Pancreas (tissue), 10 donors: ENCODE data around the gene GNG8. TPM values are rescaled to one million over a fixed set of nuclear protein-coding genes. Genes with fewer than 3 reads are reported as not detected.
A peak's percentile ranks its signal among the peaks of the same experiment; 100 is the strongest.

ENCODE experiments used
- ATAC-seq, 4 donors: fragments of 200-7000 bp; cut with Tn5 transposase; one replicate each; pipeline versions ENCODE4 v1.8.0 to v1.9.1; 2020; ENCODE audit warnings: mild to moderate bottlenecking in 4 of 4, moderate library complexity in 4 of 4
- DNase-seq, 6 donors: peaks; one replicate each; pipeline ENCODE4 v3.0.0-alpha.2; 2020
- FAIRE-seq: peaks from 2 replicates; lab custom pipeline; 2012; peaks lifted over from hg19 to GRCh38; lab: Jason Lieb, UNC
- H3K27ac ChIP-seq, 4 donors: fragments of 200-600 bp; sonication (generic); 1 replicate in 3 of 4; 2 replicates in 1 of 4; pipeline versions ENCODE4 v1.5.0 to v1.8.0; 2020
- H3K27me3 ChIP-seq, 4 donors: fragments of 200-600 bp; one replicate each; pipeline ENCODE4 v1.8.0; 2021
- H3K36me3 ChIP-seq, 3 donors: fragments of 200-600 bp; sonication (generic) in 1 of 3; one replicate each; pipeline versions ENCODE4 v1.5.0 to v1.8.0; 2020 to 2021
- H3K4me1 ChIP-seq, 3 donors: fragments of 200-600 bp; one replicate each; pipeline ENCODE4 v1.8.0; 2021
- H3K4me3 ChIP-seq, 4 donors: fragments of 200-600 bp; sonication (generic) in 2 of 4; one replicate each; pipeline versions ENCODE4 v1.5.0 to v1.8.0; 2020 to 2021
- H3K9me3 ChIP-seq, 4 donors: fragments of 200-600 bp; one replicate each; pipeline ENCODE4 v1.8.0; 2021
- CTCF ChIP-seq, 4 donors: fragments of 200-600 bp; sonication (generic) in 3 of 4; IDR thresholded peaks; one replicate each; pipeline versions ENCODE4 v1.5.0 to v1.8.0; 2021; ENCODE audit warnings: antibody characterized with exemption in 4 of 4
- WGBS, 2 donors: extraction: QIAGEN DNeasy Blood & Tissue Kit; methylation state at CpG; one replicate each; pipeline ENCODE4 v1.1.7; 2013; 5-methylcytosine and 5-hydroxymethylcytosine counted together
- intact Hi-C, 3 donors: fragments of 100-400 bp; cut with DNase I; formaldehyde crosslinking; loops; one replicate each; pipeline versions ENCODE4 v1.11.1 to v1.14.2; 2022
- polyA plus RNA-seq, 2 donors: library from polyadenylated mRNA; stranded (reverse); fragments of 200-250 nt; gene quantifications; one replicate each; pipeline ENCODE4 v1.2.3, GENCODE V29; 2013
- total RNA-seq, 6 donors: library from RNA; stranded (reverse); fragmentation: NEBNext Ultra II Directional in 4 of 6; extraction: Animal tissue kit (Norgen Biotek cat#: 25700) in 4 of 6; gene quantifications; one replicate each; pipeline versions ENCODE4 v1.2.1 to v1.2.4, GENCODE V29; 2021 to 2023
- donor health status: healthy with polysubstance abuse.
- donor health status: DM: no; HTN: no; CAD: no; lungs with moderate emphysema.
- donor health status: DM: no; HTN: no; CAD: no.
- donor health status: control.
- donor health status: control.
- donor health status: Bipolar disorder and iron deficiency.
- donor health status: DM: yes; HTN: yes; CAD: no.
- donor health status: DM: no; HTN: no; CAD: no.
- donor health status: DM: no; HTN: no; CAD: no.
- donor health status: DM: yes; HTN: yes; CAD: no.

GNG8 gene
- total and polyA plus RNA-seq, 8 donors: not detected

- no peaks in the 10 kb centered on the region for H3K9me3 ChIP-seq
- H3K4me3 ChIP-seq: no peak overlapping the region
- TF ChIP-seq CTCF (IDR thresholded peaks at IDR 0.05): no peak
- H3K27ac ChIP-seq: no peak overlapping the region
- H3K27me3 ChIP-seq: no peaks in the 10 kb centered on the region
- peaks cover 0 to 46% (median 27%) of the 10 kb centered on the region in 3 donors for H3K36me3 ChIP-seq
- intact Hi-C loops: no loop called here
- DNase-seq (no peak), ATAC-seq (no peak), FAIRE-seq (no peak)
- peaks cover 7 to 18% (median 14%) of the 10 kb centered on the region in 3 donors for H3K4me1 ChIP-seq
- WGBS, 2 donors: 82 to 86% methylated on average over 12 of the region's 12 CpGs
Measured at GRCh38 chr19:46607448-46607841, 28.6 kb downstream of the GNG8 start.

- ATAC-seq (no peak), FAIRE-seq (no peak), DNase-seq (no peak)
- WGBS, 2 donors: 83 to 85% methylated on average over 12 of the region's 12 CpGs
- TF ChIP-seq CTCF (IDR thresholded peaks at IDR 0.05): no peak
- no peaks in the 10 kb centered on the region for H3K9me3 ChIP-seq
- no peak overlapping the region for H3K4me3 ChIP-seq
- H3K27ac ChIP-seq: no peak overlapping the region
- H3K4me1 ChIP-seq: peaks cover 7 to 18% (median 15%) of the 10 kb centered on the region in 3 donors
- intact Hi-C loops: no loop called here
- no peaks in the 10 kb centered on the region for H3K27me3 ChIP-seq
- H3K36me3 ChIP-seq: peaks cover 0 to 46% (median 27%) of the 10 kb centered on the region in 3 donors
Measured at GRCh38 chr19:46606681-46607447, 29.1 kb downstream of the GNG8 start.

GRCh38 chr19:46606019-46606418, 30.0 kb downstream of the GNG8 start:
- WGBS, 2 donors: 88 to 89% methylated on average over 11 of the region's 11 CpGs
- H3K27ac ChIP-seq: no peak overlapping the region

GRCh38 chr19:46605356-46605821, 30.6 kb downstream of the GNG8 start:
- Histone ChIP-seq H3K36me3 (peaks cover 0 to 46% (median 27%) of the 10 kb centered on the region in 3 donors), H3K4me1 (peaks cover 7 to 18% (median 15%) of the 10 kb centered on the region in 3 donors), H3K9me3 (no peaks in the 10 kb centered on the region), H3K27me3 (no peaks in the 10 kb centered on the region), H3K27ac (no peak overlapping the region), H3K4me3 (no peak overlapping the region)
- DNase-seq: peak in 1 of 6 donors; percentile 70
- intact Hi-C loops: no loop called here
- no peak for ATAC-seq
- no peak for TF ChIP-seq CTCF (IDR thresholded peaks at IDR 0.05)
- 79 to 87% methylated on average over 16 of the region's 16 CpGs for WGBS, 2 donors
- FAIRE-seq: no peak

More at GRCh38 chr19:46606019-46606418, 30.0 kb downstream of the GNG8 start:
- ATAC-seq (no peak), FAIRE-seq (no peak), DNase-seq (no peak)
- intact Hi-C loops: no loop called here
- no peaks in the 10 kb centered on the region for H3K27me3 ChIP-seq
- H3K4me1 ChIP-seq: peaks cover 7 to 18% (median 15%) of the 10 kb centered on the region in 3 donors
- no peaks in the 10 kb centered on the region for H3K9me3 ChIP-seq
- H3K36me3 ChIP-seq: peaks cover 0 to 46% (median 27%) of the 10 kb centered on the region in 3 donors
- TF ChIP-seq CTCF (IDR thresholded peaks at IDR 0.05): no peak
- H3K4me3 ChIP-seq: no peak overlapping the region
